IPS DF 6.9 (cell line): Measurements from ENCODE around the gene TRPM3.

Experiments used
- DNase-seq: peaks from one replicate; pipeline ENCODE4 v3.0.0-alpha.2; 2013; ENCODE audit warnings: low read depth, low spot score
- H3K27ac ChIP-seq: one replicate; pipeline ENCODE4 v1.5.1; 2013; ENCODE audit warnings: low read length, control low read depth
- H3K27me3 ChIP-seq: 2 replicates; pipeline ENCODE4 v1.6.1; 2013; ENCODE audit warnings: mild to moderate bottlenecking, low read length; ENCODE audit not compliant: control insufficient read depth, insufficient read depth
- H3K36me3 ChIP-seq: 2 replicates; pipeline ENCODE4 v1.6.1; 2013; ENCODE audit warnings: low read length; ENCODE audit not compliant: control insufficient read depth, insufficient read depth
- H3K4me1 ChIP-seq: 2 replicates; pipeline ENCODE4 v1.6.1; 2013; ENCODE audit warnings: low read length; ENCODE audit not compliant: control insufficient read depth, insufficient read depth
- H3K4me3 ChIP-seq: 2 replicates; pipeline ENCODE4 v1.5.1; 2013; ENCODE audit warnings: mild to moderate bottlenecking, low read length
- H3K9me3 ChIP-seq: 2 replicates; pipeline ENCODE4 v1.6.1; 2013; ENCODE audit warnings: low read length, inconsistent platforms; ENCODE audit not compliant: control insufficient read depth, insufficient read depth
- WGBS: extraction: QIAGEN DNeasy Blood & Tissue Kit; methylation state at CpG from one replicate; pipeline ENCODE4 v1.1.7; 2013; ENCODE audit warnings: mixed read lengths, missing lambda C conversion rate; ENCODE audit not compliant: insufficient read length, insufficient coverage; 5-methylcytosine and 5-hydroxymethylcytosine counted together

The TRPM3 gene

GRCh38 chr9:71121275-71122021 is at the start of gene TRPM3:
TSS of gene TRPM3 (minus strand) at chr9:71121621. CDS start at chr9:71121354, 267 bp downstream.
- peak within 1 kb of the TSS; percentile 23 for H3K27ac ChIP-seq
- peak within 1 kb of the TSS; percentile 43; the same call in 1 of the 2 replicates for H3K4me3 ChIP-seq
- H3K36me3 ChIP-seq: no peaks in the 10 kb centered on the region
- DNase-seq: peak; percentile 45
- no CpG with 5 or more reads among the region's 19 CpGs for WGBS
- peaks cover 6% of the 10 kb centered on the region; the same call in 1 of the 2 replicates for H3K4me1 ChIP-seq
- H3K9me3 ChIP-seq: no peaks in the 10 kb centered on the region
- H3K27me3 ChIP-seq: no peaks in the 10 kb centered on the region

GRCh38 chr9:71168418-71168817 is 47.0 kb upstream of the TRPM3 start:
- no peaks in the 10 kb centered on the region for H3K4me1 ChIP-seq
- no peak overlapping the region for H3K4me3 ChIP-seq
- no peaks in the 10 kb centered on the region for H3K9me3 ChIP-seq
- H3K27ac ChIP-seq: no peak overlapping the region
- H3K36me3 ChIP-seq: no peaks in the 10 kb centered on the region
- DNase-seq: no peak
- H3K27me3 ChIP-seq: no peaks in the 10 kb centered on the region

GRCh38 chr9:71162126-71162525 is 40.7 kb upstream of the TRPM3 start:
- Histone ChIP-seq H3K4me3 (no peak overlapping the region), H3K4me1 (no peaks in the 10 kb centered on the region), H3K27me3 (no peaks in the 10 kb centered on the region), H3K27ac (no peak overlapping the region), H3K36me3 (no peaks in the 10 kb centered on the region), H3K9me3 (no peaks in the 10 kb centered on the region)
- WGBS: no CpG with 5 or more reads among the region's 2 CpGs
- DNase-seq: no peak

GRCh38 chr9:71157731-71158130 is 36.3 kb upstream of the TRPM3 start:
- no peaks in the 10 kb centered on the region for H3K27me3 ChIP-seq
- no peaks in the 10 kb centered on the region for H3K36me3 ChIP-seq
- H3K4me1 ChIP-seq: no peaks in the 10 kb centered on the region
- H3K27ac ChIP-seq: no peak overlapping the region
- WGBS: no CpG with 5 or more reads among the region's 1 CpG
- H3K4me3 ChIP-seq: no peak overlapping the region
- no peaks in the 10 kb centered on the region for H3K9me3 ChIP-seq
- no peak for DNase-seq

- no peak for DNase-seq
- H3K36me3 ChIP-seq: no peaks in the 10 kb centered on the region
- H3K4me3 ChIP-seq: no peak overlapping the region
- no peaks in the 10 kb centered on the region for H3K27me3 ChIP-seq
- whole genome bisulfite sequencing: no CpG with 5 or more reads among the region's 2 CpGs
- H3K4me1 ChIP-seq: no peaks in the 10 kb centered on the region
- H3K9me3 ChIP-seq: no peaks in the 10 kb centered on the region
- H3K27ac ChIP-seq: no peak overlapping the region
Measured at GRCh38 chr9:71147368-71147767, 25.9 kb upstream of the TRPM3 start.

GRCh38 chr9:71146511-71146910 is 25.1 kb upstream of the TRPM3 start:
- H3K27ac ChIP-seq: no peak overlapping the region
- H3K27me3 ChIP-seq: no peaks in the 10 kb centered on the region
- no CpG with 5 or more reads among the region's 1 CpG for WGBS
- no peaks in the 10 kb centered on the region for H3K9me3 ChIP-seq
- H3K36me3 ChIP-seq: no peaks in the 10 kb centered on the region
- DNase-seq: no peak
- no peak overlapping the region for H3K4me3 ChIP-seq
- no peaks in the 10 kb centered on the region for H3K4me1 ChIP-seq

- H3K4me3 ChIP-seq: no peak overlapping the region
- DNase-seq: no peak
- H3K36me3 ChIP-seq: no peaks in the 10 kb centered on the region
- no peak overlapping the region for H3K27ac ChIP-seq
- no peaks in the 10 kb centered on the region for H3K9me3 ChIP-seq
- no peaks in the 10 kb centered on the region for H3K27me3 ChIP-seq
- H3K4me1 ChIP-seq: no peaks in the 10 kb centered on the region
- no CpG with 5 or more reads among the region's 1 CpG for WGBS
Measured at GRCh38 chr9:71145179-71145578, 23.8 kb upstream of the TRPM3 start.

GRCh38 chr9:71144495-71144894 is 23.1 kb upstream of the TRPM3 start:
- no peaks in the 10 kb centered on the region for H3K27me3 ChIP-seq
- H3K4me1 ChIP-seq: no peaks in the 10 kb centered on the region
- no CpG with 5 or more reads among the region's 2 CpGs for WGBS
- no peak for DNase-seq
- H3K4me3 ChIP-seq: no peak overlapping the region
- H3K27ac ChIP-seq: no peak overlapping the region
- H3K36me3 ChIP-seq: no peaks in the 10 kb centered on the region
- no peaks in the 10 kb centered on the region for H3K9me3 ChIP-seq

GRCh38 chr9:71136696-71137095 is 15.3 kb upstream of the TRPM3 start:
- Histone ChIP-seq H3K36me3 (no peaks in the 10 kb centered on the region), H3K27me3 (no peaks in the 10 kb centered on the region), H3K4me1 (no peaks in the 10 kb centered on the region), H3K27ac (no peak overlapping the region), H3K4me3 (no peak overlapping the region), H3K9me3 (no peaks in the 10 kb centered on the region)
- no peak for DNase-seq
- WGBS: no CpG with 5 or more reads among the region's 6 CpGs

GRCh38 chr9:71131145-71131544 is 9.7 kb upstream of the TRPM3 start:
- Histone ChIP-seq H3K27me3 (no peaks in the 10 kb centered on the region), H3K4me1 (no peaks in the 10 kb centered on the region), H3K4me3 (no peak overlapping the region), H3K27ac (no peak overlapping the region), H3K9me3 (no peaks in the 10 kb centered on the region), H3K36me3 (no peaks in the 10 kb centered on the region)
- no peak for DNase-seq
- WGBS: no CpG with 5 or more reads among the region's 3 CpGs

- DNase-seq: no peak
- H3K4me1 ChIP-seq: no peaks in the 10 kb centered on the region
- no CpG with 5 or more reads among the region's 4 CpGs for WGBS
- no peaks in the 10 kb centered on the region for H3K27me3 ChIP-seq
- no peak overlapping the region for H3K4me3 ChIP-seq
- no peaks in the 10 kb centered on the region for H3K9me3 ChIP-seq
- H3K27ac ChIP-seq: no peak overlapping the region
- H3K36me3 ChIP-seq: no peaks in the 10 kb centered on the region
Measured at GRCh38 chr9:71130521-71130920, 9.1 kb upstream of the TRPM3 start.
